Measurements from ENCODE around the gene PDCD1LG2. TPM values are rescaled to one million over a fixed set of nuclear protein-coding genes. Genes with fewer than 3 reads are reported as not detected.

Gene PDCD1LG2
- total RNA-seq, 4 donors from 2014 or later, result 0.44 to 3.1 (median 1.9) TPM

- DNase-seq (ENCODE audit: low spot score in 2 of 2), result no peak
- Histone ChIP-seq H3K9me3 (no peaks in the 10 kb centered on the region), H3K4me1 (peaks cover 0 to 37% (median 5%) of the 10 kb centered on the region in 4 donors), H3K27me3 (no peaks in the 10 kb centered on the region), H3K27ac (no peak overlapping the region), H3K36me3 (no peaks in the 10 kb centered on the region), H3K4me3 (no peak overlapping the region)
- TF ChIP-seq POLR2A (IDR thresholded peaks at IDR 0.05) (no peak), EP300 (IDR thresholded peaks at IDR 0.05) (no peak), CTCF (IDR thresholded peaks at IDR 0.05) (no peak)
- WGBS, 2 donors, result 66 to 67% methylated on average over 2 of the region's 2 CpGs
Observed at GRCh38 chr9:5610491-5610890, 100.2 kb downstream of the PDCD1LG2 start.

- Histone ChIP-seq H3K9me3 (no peaks in the 10 kb centered on the region), H3K4me1 (peaks cover 0 to 37% (median 5%) of the 10 kb centered on the region in 4 donors), H3K27ac (peak overlapping the region in 2 of 4 donors; percentile 32 to 41), H3K4me3 (no peak overlapping the region), H3K36me3 (no peaks in the 10 kb centered on the region), H3K27me3 (no peaks in the 10 kb centered on the region)
- no peak for DNase-seq (ENCODE audit: low spot score in 2 of 2)
- TF ChIP-seq EP300 (IDR thresholded peaks at IDR 0.05) (no peak), CTCF (IDR thresholded peaks at IDR 0.05) (no peak), POLR2A (IDR thresholded peaks at IDR 0.05) (no peak)
- WGBS, 2 donors, result 48 to 53% methylated on average over 6 of the region's 6 CpGs
Observed at GRCh38 chr9:5611321-5612184, 101.2 kb downstream of the PDCD1LG2 start.

- peaks cover 0 to 37% (median 5%) of the 10 kb centered on the region in 4 donors for H3K4me1 ChIP-seq
- no peaks in the 10 kb centered on the region for H3K9me3 ChIP-seq
- TF ChIP-seq CTCF (IDR thresholded peaks at IDR 0.05) (no peak), POLR2A (IDR thresholded peaks at IDR 0.05) (no peak), EP300 (IDR thresholded peaks at IDR 0.05) (no peak)
- H3K27ac ChIP-seq, result peak overlapping the region in 2 of 4 donors; percentile 32 to 41
- no peak for DNase-seq (ENCODE audit: low spot score in 2 of 2)
- H3K27me3 ChIP-seq, result no peaks in the 10 kb centered on the region
- no peaks in the 10 kb centered on the region for H3K36me3 ChIP-seq
- H3K4me3 ChIP-seq, result no peak overlapping the region
Observed at GRCh38 chr9:5612185-5612530, 101.8 kb downstream of the PDCD1LG2 start.

- no peaks in the 10 kb centered on the region for H3K27me3 ChIP-seq
- DNase-seq (ENCODE audit: low spot score in 2 of 2), result no peak
- no peaks in the 10 kb centered on the region for H3K9me3 ChIP-seq
- H3K4me1 ChIP-seq, result peaks cover 0 to 30% (median 1%) of the 10 kb centered on the region in 4 donors
- no peak overlapping the region for H3K4me3 ChIP-seq
- 94 to 97% methylated on average over 4 of the region's 4 CpGs for WGBS, 2 donors
- no peaks in the 10 kb centered on the region for H3K36me3 ChIP-seq
- TF ChIP-seq POLR2A (IDR thresholded peaks at IDR 0.05) (no peak), EP300 (IDR thresholded peaks at IDR 0.05) (no peak), CTCF (IDR thresholded peaks at IDR 0.05) (no peak)
- no peak overlapping the region for H3K27ac ChIP-seq
Observed at GRCh38 chr9:5614192-5614591, 103.9 kb downstream of the PDCD1LG2 start.

- no peaks in the 10 kb centered on the region for H3K27me3 ChIP-seq
- DNase-seq (ENCODE audit: low spot score in 2 of 2), result no peak
- peaks cover 0 to 25% (median 0%) of the 10 kb centered on the region in 4 donors for H3K4me1 ChIP-seq
- H3K27ac ChIP-seq, result no peak overlapping the region
- TF ChIP-seq EP300 (IDR thresholded peaks at IDR 0.05) (no peak), POLR2A (IDR thresholded peaks at IDR 0.05) (no peak), CTCF (IDR thresholded peaks at IDR 0.05) (no peak)
- no peaks in the 10 kb centered on the region for H3K9me3 ChIP-seq
- H3K36me3 ChIP-seq, result no peaks in the 10 kb centered on the region
- no peak overlapping the region for H3K4me3 ChIP-seq
- WGBS, 2 donors, result 81 to 85% methylated on average over 3 of the region's 3 CpGs
Observed at GRCh38 chr9:5614985-5615384, 104.7 kb downstream of the PDCD1LG2 start.
